Endothelial cell of umbilical vein (primary cell): Measurements from ENCODE around the gene TIMM17A. TPM values are rescaled to one million over a fixed set of nuclear protein-coding genes. Genes with fewer than 3 reads are reported as not detected.

ENCODE experiments used
- BruUV-seq: library from RNA; stranded (reverse); fragments of 400-500 nt; replicated peaks from 2 replicates; lab custom pipeline; 2021; lab: Mats Ljungman, UMichigan
- CTCF ChIA-PET: fragments of 300-600, 350-600 bp; sonication (Branson Sonifier 250); formaldehyde crosslinking; loops from one replicate; lab custom pipeline; 2021; ENCODE audit warnings: antibody characterized with exemption, inconsistent platforms; lab: Charles Lee
- POLR2A ChIA-PET: fragments of 300-600, 350-600 bp; sonication (Branson Sonifier 250); formaldehyde crosslinking; loops from one replicate; lab custom pipeline; 2021; ENCODE audit warnings: antibody characterized with exemption, inconsistent platforms; lab: Charles Lee
- DNase-seq: peaks from one replicate; pipeline ENCODE4 v3.0.0-alpha.2; 2011; ENCODE audit warnings: low read depth, low spot score
- FAIRE-seq: peaks from 2 replicates; lab custom pipeline; 2011; peaks lifted over from hg19 to GRCh38; lab: Jason Lieb, UNC
- H2AFZ ChIP-seq: 2 replicates; pipeline ENCODE4 v1.6.0; 2012; ENCODE audit warnings: low read depth, low read length, control low read depth, inconsistent platforms
- H3K27ac ChIP-seq: 2 replicates; pipeline ENCODE4 v1.5.1; 2011; ENCODE audit warnings: low read depth, mild to moderate bottlenecking, control low read depth, low read length, moderate library complexity; ENCODE audit not compliant: insufficient read depth
- H3K27me3 ChIP-seq, 2 experiments: 2 replicates each; pipeline versions ENCODE4 v1.6.0 to v1.6.1; 2011; ENCODE audit warnings: low read length in 2 of 2, mixed read lengths in 1 of 2; ENCODE audit not compliant: control insufficient read depth in 2 of 2, insufficient read depth in 2 of 2
- H3K36me3 ChIP-seq, 2 experiments: 2 replicates in 1 of 2; 3 replicates in 1 of 2; pipeline ENCODE4 v1.5.1; 2011; ENCODE audit warnings: low read length in 2 of 2, mild to moderate bottlenecking in 1 of 2, moderate library complexity in 1 of 2; ENCODE audit not compliant: control insufficient read depth in 2 of 2, insufficient read depth in 2 of 2; ENCODE audit errors: extremely low read depth in 1 of 2
- H3K4me1 ChIP-seq: 3 replicates; pipeline ENCODE4 v1.5.1; 2011; ENCODE audit warnings: mild to moderate bottlenecking, low read length; ENCODE audit not compliant: control insufficient read depth, insufficient read depth; ENCODE audit errors: extremely low read depth
- H3K4me2 ChIP-seq: 2 replicates; pipeline ENCODE4 v1.6.1; 2011; ENCODE audit warnings: low read length, control low read depth, mixed read lengths; ENCODE audit not compliant: insufficient read depth
- H3K4me3 ChIP-seq, 3 experiments: fragments of 200-600 bp in 1 of 3; sonication (generic), shearing (Covaris generic) in 1 of 3; replicated peaks in 1 of 3; 2 replicates each; pipeline ENCODE4 v1.5.1; 2011 to 2016; ENCODE audit warnings: control low read depth in 3 of 3, low read length in 3 of 3, mild to moderate bottlenecking in 2 of 3, inconsistent platforms in 1 of 3, low read depth in 1 of 3, moderate library complexity in 1 of 3; ENCODE audit not compliant: insufficient read depth in 1 of 3
- H3K79me2 ChIP-seq: 2 replicates; pipeline ENCODE4 v1.6.0; 2012; ENCODE audit warnings: low read length, inconsistent platforms; ENCODE audit not compliant: control insufficient read depth, insufficient read depth
- H3K9ac ChIP-seq: replicated peaks from 2 replicates; pipeline ENCODE3; 2011; ENCODE audit warnings: low read length, control low read depth; ENCODE audit not compliant: insufficient read depth; ENCODE audit errors: extremely low read depth
- H3K9me1 ChIP-seq: replicated peaks from 3 replicates; pipeline ENCODE4 v1.6.0; 2011; ENCODE audit warnings: mild to moderate bottlenecking, low read length; ENCODE audit not compliant: control insufficient read depth, insufficient read depth; ENCODE audit errors: extremely low read depth
- H3K9me3 ChIP-seq: replicated peaks from 2 replicates; pipeline ENCODE4 v1.5.1; 2012; ENCODE audit warnings: low read length, inconsistent platforms; ENCODE audit not compliant: control insufficient read depth, insufficient read depth
- H4K20me1 ChIP-seq: replicated peaks from 2 replicates; pipeline ENCODE3; 2011; ENCODE audit warnings: mild to moderate bottlenecking, low read length; ENCODE audit not compliant: control insufficient read depth, insufficient read depth; ENCODE audit errors: extremely low read depth
- CTCF ChIP-seq, 2 donors: IDR thresholded peaks; 1 replicate in 1 of 2; 2 replicates in 1 of 2; pipeline ENCODE4 v1.5.1; 2011; ENCODE audit warnings: low read length in 2 of 2, mild to moderate bottlenecking in 2 of 2, moderate library complexity in 2 of 2, control low read depth in 1 of 2, inconsistent platforms in 1 of 2, low read depth in 1 of 2; ENCODE audit not compliant: insufficient read depth in 1 of 2; ENCODE audit errors: extremely low read depth in 1 of 2
- EZH2 ChIP-seq: IDR thresholded peaks from 2 replicates; pipeline ENCODE4 v1.6.1; 2012; ENCODE audit warnings: borderline replicate concordance, low read depth, mild to moderate bottlenecking, moderate library complexity, low read length, inconsistent platforms; ENCODE audit not compliant: severe bottlenecking
- FOS ChIP-seq: IDR thresholded peaks from 2 replicates; pipeline ENCODE4 v1.6.1; 2011; ENCODE audit warnings: mild to moderate bottlenecking, low read length, moderate library complexity, borderline replicate concordance; ENCODE audit not compliant: insufficient read depth
- GATA2 ChIP-seq: IDR thresholded peaks from 2 replicates; pipeline ENCODE4 v1.7.0; 2011; ENCODE audit warnings: low read depth, mild to moderate bottlenecking, moderate library complexity, mixed read lengths, low read length; ENCODE audit not compliant: insufficient read length, insufficient read depth
- JUN ChIP-seq: IDR thresholded peaks from 2 replicates; pipeline ENCODE4 v1.6.1; 2011; ENCODE audit warnings: borderline replicate concordance, low read depth; ENCODE audit not compliant: insufficient read length, insufficient read depth
- MAX ChIP-seq: IDR thresholded peaks from 2 replicates; pipeline ENCODE4 v1.6.1; 2011; ENCODE audit not compliant: insufficient read depth, insufficient read length
- MYC ChIP-seq: IDR thresholded peaks from one replicate; pipeline ENCODE4 v1.6.1; 2011; ENCODE audit warnings: mild to moderate bottlenecking, low read depth, low read length
- POLR2A ChIP-seq: IDR thresholded peaks from 2 replicates; pipeline ENCODE4 v1.6.1; 2012; ENCODE audit warnings: low read depth, mild to moderate bottlenecking, control low read depth, low read length
- POLR2AphosphoS5 ChIP-seq: IDR thresholded peaks from 2 replicates; pipeline ENCODE4 v1.6.1; 2012; ENCODE audit warnings: low read depth, mild to moderate bottlenecking, control low read depth, low read length, moderate library complexity; ENCODE audit not compliant: insufficient read depth
- dilution Hi-C: fragments of 300-500 bp; cut with MboI; formaldehyde crosslinking; loops from one replicate; pipeline ENCODE4 v1.15.0; 2019; ENCODE audit warnings: low sequenced_read_pairs; ENCODE audit not compliant: extremely low pct_ligation_motif_present
- intact Hi-C: fragments of 100-400 bp; cut with micrococcal nuclease; formaldehyde crosslinking; loops from one replicate; pipeline ENCODE4 v1.10.0; 2022
- polyA plus RNA-seq, 4 experiments: library from polyadenylated mRNA; depleted of rRNA in 3 of 4; stranded (reverse) in 3 of 4; unstranded in 1 of 4; fragments of >200 nt; gene quantifications; 2 replicates each; pipeline versions ENCODE4 v1.2.1 to v1.2.3, GENCODE V29; 2011 to 2012; ENCODE audit warnings: missing spikeins in 1 of 4
- total RNA-seq: library from RNA; stranded (reverse); gene quantifications from 2 replicates; pipeline ENCODE4 v1.2.3, GENCODE V29; 2021

Gene TIMM17A
- total and polyA plus RNA-seq, 2 donors (not counting 3 experiments of a cell fraction or from before 2014, with no cell fraction given): 57.9 to 105 TPM

- H3K9ac ChIP-seq: no peak overlapping the region
- dilution Hi-C loops: no loop called here
Observed at GRCh38 chr1:201911826-201912571, 43.3 kb upstream of the TIMM17A start.

More at GRCh38 chr1:201911826-201912571, 43.3 kb upstream of the TIMM17A start:
- peaks cover 9% of the 10 kb centered on the region for H3K4me1 ChIP-seq
- BruUV-seq: no TSS peak
- ChIA-PET POLR2A (no interaction called here), CTCF (interaction anchor here (0.9 to 3.7 kb wide), 2 partner anchors 16 to 60 kb away, joined by 4 to 19 read pairs; no protein-coding TSS in a partner anchor)
- H3K4me3 ChIP-seq: no peak overlapping the region
- H3K9me1 ChIP-seq: no peaks in the 10 kb centered on the region
- FAIRE-seq (no peak), DNase-seq (no peak)
- H3K36me3 ChIP-seq: no peaks in the 10 kb centered on the region
- no peaks in the 10 kb centered on the region for H3K79me2 ChIP-seq
- H2AFZ ChIP-seq: no peak overlapping the region
- no peak overlapping the region for H3K4me2 ChIP-seq
- no peaks in the 10 kb centered on the region for H3K9me3 ChIP-seq
- no peaks in the 10 kb centered on the region for H4K20me1 ChIP-seq
- intact Hi-C loops: no loop called here
- no peak for TF ChIP-seq JUN
- no peak for TF ChIP-seq MAX
- TF ChIP-seq POLR2AphosphoS5: no peak
- no peak for TF ChIP-seq EZH2
- TF ChIP-seq CTCF (IDR thresholded peaks at IDR 0.05; ENCODE audit: extremely low read depth in 1 of 2, insufficient read depth in 1 of 2, low read depth in 1 of 2, low read length in 2 of 2): no peak
- no peak for TF ChIP-seq POLR2A
- no peak for TF ChIP-seq FOS
- TF ChIP-seq MYC: no peak
- no peak for TF ChIP-seq GATA2
- H3K27ac ChIP-seq: no peak overlapping the region
- H3K27me3 ChIP-seq: no peaks in the 10 kb centered on the region
